Measurements from ENCODE around the gene MPND. TPM values are rescaled to one million over a fixed set of nuclear protein-coding genes. Genes with fewer than 3 reads are reported as not detected.

The MPND gene, protein sequence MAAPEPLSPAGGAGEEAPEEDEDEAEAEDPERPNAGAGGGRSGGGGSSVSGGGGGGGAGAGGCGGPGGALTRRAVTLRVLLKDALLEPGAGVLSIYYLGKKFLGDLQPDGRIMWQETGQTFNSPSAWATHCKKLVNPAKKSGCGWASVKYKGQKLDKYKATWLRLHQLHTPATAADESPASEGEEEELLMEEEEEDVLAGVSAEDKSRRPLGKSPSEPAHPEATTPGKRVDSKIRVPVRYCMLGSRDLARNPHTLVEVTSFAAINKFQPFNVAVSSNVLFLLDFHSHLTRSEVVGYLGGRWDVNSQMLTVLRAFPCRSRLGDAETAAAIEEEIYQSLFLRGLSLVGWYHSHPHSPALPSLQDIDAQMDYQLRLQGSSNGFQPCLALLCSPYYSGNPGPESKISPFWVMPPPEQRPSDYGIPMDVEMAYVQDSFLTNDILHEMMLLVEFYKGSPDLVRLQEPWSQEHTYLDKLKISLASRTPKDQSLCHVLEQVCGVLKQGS
- total RNA-seq (2014; rRNA removed; shearing (Covaris generic)) = 6.7 and 7.2 TPM in 2 replicates
- 19.1 and 19.5 TPM in 2 replicates for total RNA-seq (2022)
- percentile 40 among the genes with signal in this experiment for Bru-seq, nascent RNA
- BruChase-seq, experiment 1, labeled RNA remaining after a 6-hour chase = percentile 50 among the genes with signal in this experiment
- percentile 47 among the genes with signal in this experiment for BruChase-seq, experiment 2, labeled RNA remaining after a 2-hour chase
- long read RNA-seq, partial matches to known transcripts = 0 of 4 reads
- long read RNA-seq, other reads (novel, unspliced or antisense) = 2 of 4 reads

DNA sequence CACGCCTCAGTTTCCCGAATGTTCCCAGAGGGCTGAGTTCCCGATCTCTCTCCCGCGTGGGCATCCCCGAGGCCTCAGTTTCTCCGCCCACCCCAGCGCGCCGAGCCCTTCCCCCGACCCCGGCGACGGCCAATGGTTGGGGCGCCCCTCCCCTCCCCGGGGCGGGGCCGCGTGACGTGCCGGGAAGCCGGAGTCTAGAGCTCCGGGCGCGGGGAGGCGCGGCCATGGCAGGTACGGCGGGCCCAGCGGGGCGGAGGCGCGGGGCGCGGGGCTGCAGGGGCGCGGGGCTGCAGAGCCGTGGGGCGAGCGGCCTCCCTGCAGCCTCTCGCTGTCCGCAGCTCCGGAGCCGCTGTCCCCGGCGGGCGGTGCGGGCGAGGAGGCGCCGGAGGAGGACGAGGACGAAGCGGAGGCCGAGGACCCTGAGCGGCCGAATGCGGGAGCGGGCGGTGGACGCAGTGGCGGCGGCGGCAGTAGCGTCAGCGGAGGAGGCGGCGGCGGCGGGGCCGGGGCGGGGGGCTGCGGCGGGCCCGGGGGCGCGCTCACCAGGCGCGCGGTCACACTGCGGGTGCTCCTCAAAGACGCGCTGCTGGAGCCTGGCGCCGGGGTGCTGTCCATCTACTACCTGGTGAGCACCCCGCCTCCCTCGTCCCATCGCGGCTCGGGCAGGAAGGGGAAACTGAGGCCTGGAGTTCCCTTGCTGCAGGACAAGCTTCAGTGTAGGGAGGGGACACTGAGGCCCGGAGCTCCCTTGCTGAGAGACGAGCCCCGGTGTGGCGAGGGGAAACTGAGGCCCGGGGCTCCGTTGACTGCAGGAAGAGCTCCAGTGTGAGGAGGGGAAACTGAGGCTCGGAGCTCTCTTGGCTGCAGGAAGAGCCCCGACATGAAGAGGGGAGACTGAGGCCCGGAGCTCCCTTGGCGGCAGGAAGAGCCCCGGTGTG is at the start of gene MPND:
Gene MPND, plus strand, starts transcription at position 193 of the 938 bp plus-strand sequence. Its CDS starts 32 bp downstream, at position 225.
- no peaks in the 10 kb centered on the region for H3K79me2 ChIP-seq (ENCODE audit: insufficient read depth, low read depth, low read length)
- peak within 1 kb of the TSS; percentile 75 for H3K27ac ChIP-seq (ENCODE audit: low read depth, low read length, poor library complexity, severe bottlenecking)
- no peaks in the 10 kb centered on the region for H3K9me2 ChIP-seq (ENCODE audit: insufficient read depth, low read length)
- POLR2A ChIA-PET = interaction anchor here (0.5 to 1.5 kb wide), 9 partner anchors 23 to 131 kb away, joined by 3 to 5 read pairs (median 3); partner anchors contain the start of gene HDGFL2
- no peaks in the 10 kb centered on the region for H4K20me1 ChIP-seq (ENCODE audit: insufficient read depth, low read length)
- peak within 1 kb of the TSS; percentile 82 for H2AFZ ChIP-seq (ENCODE audit: low read length)
- no peak for TF ChIP-seq EZH2phosphoT487 (IDR thresholded peaks at IDR 0.05; ENCODE audit: borderline replicate concordance, low read depth, low read length)
- no peaks in the 10 kb centered on the region for H3K9me3 ChIP-seq (ENCODE audit: low read length)
- DNase-seq (ENCODE audit: low spot score) = peak; percentile 92
- CTCF ChIA-PET (ENCODE audit: unreplicated experiment) = interaction anchor here (0.5 to 1.4 kb wide), 3 partner anchors 8 to 191 kb away, joined by 3 to 7 read pairs (median 5); no protein-coding TSS in a partner anchor
- BruUV-seq (replicated peaks) = no TSS peak
- H3K4me1 ChIP-seq (ENCODE audit: insufficient read depth, low read length, poor library complexity, severe bottlenecking) = peaks cover 13% of the 10 kb centered on the region
- H3K4me2 ChIP-seq (ENCODE audit: low read length) = peak within 1 kb of the TSS; percentile 87
- H3K36me3 ChIP-seq (ENCODE audit: insufficient read depth, low read length) = peaks cover 8% of the 10 kb centered on the region; the same call in 1 of the 2 replicates
- intact Hi-C loops (cut with micrococcal nuclease; ENCODE audit: unreplicated experiment) = loop anchor here (2.0 kb wide), 1 partner anchor 57 kb away; the partner anchor contains the start of gene SH3GL1
- peak within 1 kb of the TSS; percentile 74 for H3K4me3 ChIP-seq (ENCODE audit: low read depth, low read length, poor library complexity, severe bottlenecking)

DNA sequence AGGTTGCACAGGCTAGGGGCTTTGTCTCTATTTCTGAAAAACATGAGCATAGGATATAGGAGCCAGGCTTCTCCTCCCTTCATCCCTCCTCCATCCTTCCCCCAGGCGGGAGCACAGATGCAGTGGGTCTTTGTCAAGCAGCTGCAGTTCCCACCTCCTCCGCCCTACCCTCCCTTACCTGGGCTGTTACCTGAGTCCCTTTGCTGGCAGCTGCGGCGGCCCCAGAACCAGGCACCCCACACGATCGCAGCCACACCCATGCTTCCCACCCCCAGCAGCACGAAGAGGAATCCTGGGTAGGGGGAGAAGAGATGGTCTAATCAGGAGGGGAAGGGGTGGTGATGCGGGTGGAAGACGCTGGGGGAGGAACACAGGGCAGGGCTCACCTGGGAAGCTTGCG is 49.0 kb upstream of the MPND start:
- no TSS peak for BruUV-seq (replicated peaks)
- no peaks in the 10 kb centered on the region for H3K9me2 ChIP-seq (ENCODE audit: insufficient read depth, low read length)
- no peaks in the 10 kb centered on the region for H4K20me1 ChIP-seq (ENCODE audit: insufficient read depth, low read length)
- ChIA-PET POLR2A (no interaction called here), CTCF (ENCODE audit: unreplicated experiment) (no interaction called here)
- H3K79me2 ChIP-seq (ENCODE audit: insufficient read depth, low read depth, low read length) = no peaks in the 10 kb centered on the region
- H3K9me3 ChIP-seq (ENCODE audit: low read length) = no peaks in the 10 kb centered on the region
- no peak for DNase-seq (ENCODE audit: low spot score)
- no peak overlapping the region for H3K4me3 ChIP-seq (ENCODE audit: low read depth, low read length, poor library complexity, severe bottlenecking)
- TF ChIP-seq, protein P1, sequence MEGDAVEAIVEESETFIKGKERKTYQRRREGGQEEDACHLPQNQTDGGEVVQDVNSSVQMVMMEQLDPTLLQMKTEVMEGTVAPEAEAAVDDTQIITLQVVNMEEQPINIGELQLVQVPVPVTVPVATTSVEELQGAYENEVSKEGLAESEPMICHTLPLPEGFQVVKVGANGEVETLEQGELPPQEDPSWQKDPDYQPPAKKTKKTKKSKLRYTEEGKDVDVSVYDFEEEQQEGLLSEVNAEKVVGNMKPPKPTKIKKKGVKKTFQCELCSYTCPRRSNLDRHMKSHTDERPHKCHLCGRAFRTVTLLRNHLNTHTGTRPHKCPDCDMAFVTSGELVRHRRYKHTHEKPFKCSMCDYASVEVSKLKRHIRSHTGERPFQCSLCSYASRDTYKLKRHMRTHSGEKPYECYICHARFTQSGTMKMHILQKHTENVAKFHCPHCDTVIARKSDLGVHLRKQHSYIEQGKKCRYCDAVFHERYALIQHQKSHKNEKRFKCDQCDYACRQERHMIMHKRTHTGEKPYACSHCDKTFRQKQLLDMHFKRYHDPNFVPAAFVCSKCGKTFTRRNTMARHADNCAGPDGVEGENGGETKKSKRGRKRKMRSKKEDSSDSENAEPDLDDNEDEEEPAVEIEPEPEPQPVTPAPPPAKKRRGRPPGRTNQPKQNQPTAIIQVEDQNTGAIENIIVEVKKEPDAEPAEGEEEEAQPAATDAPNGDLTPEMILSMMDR (conservative IDR thresholded peaks at IDR 0.05; ENCODE audit: low read length) = no peak
- no peak for TF ChIP-seq EZH2phosphoT487 (IDR thresholded peaks at IDR 0.05; ENCODE audit: borderline replicate concordance, low read depth, low read length)
- no peak overlapping the region for H3K27ac ChIP-seq (ENCODE audit: low read depth, low read length, poor library complexity, severe bottlenecking)
- H3K36me3 ChIP-seq (ENCODE audit: insufficient read depth, low read length) = no peaks in the 10 kb centered on the region
- intact Hi-C loops (cut with micrococcal nuclease; ENCODE audit: unreplicated experiment) = no loop called here
- H3K4me1 ChIP-seq (ENCODE audit: insufficient read depth, low read length, poor library complexity, severe bottlenecking) = no peaks in the 10 kb centered on the region
- no peak overlapping the region for H3K4me2 ChIP-seq (ENCODE audit: low read length)
- H2AFZ ChIP-seq (ENCODE audit: low read length) = no peak overlapping the region

All from OCI-LY7 (cell line).